Activated CD4-positive, alpha-beta T cell treated with anti-CD3 and anti-CD28 coated beads, Interleukin-2, amount 50 U/mL, for 1 hour (primary cell): Measurements from ENCODE around the gene E2F2.

ENCODE experiments used
- DNase-seq: peaks from one replicate; pipeline ENCODE4 v3.0.0-alpha.2; 2020

E2F2 gene

DNA sequence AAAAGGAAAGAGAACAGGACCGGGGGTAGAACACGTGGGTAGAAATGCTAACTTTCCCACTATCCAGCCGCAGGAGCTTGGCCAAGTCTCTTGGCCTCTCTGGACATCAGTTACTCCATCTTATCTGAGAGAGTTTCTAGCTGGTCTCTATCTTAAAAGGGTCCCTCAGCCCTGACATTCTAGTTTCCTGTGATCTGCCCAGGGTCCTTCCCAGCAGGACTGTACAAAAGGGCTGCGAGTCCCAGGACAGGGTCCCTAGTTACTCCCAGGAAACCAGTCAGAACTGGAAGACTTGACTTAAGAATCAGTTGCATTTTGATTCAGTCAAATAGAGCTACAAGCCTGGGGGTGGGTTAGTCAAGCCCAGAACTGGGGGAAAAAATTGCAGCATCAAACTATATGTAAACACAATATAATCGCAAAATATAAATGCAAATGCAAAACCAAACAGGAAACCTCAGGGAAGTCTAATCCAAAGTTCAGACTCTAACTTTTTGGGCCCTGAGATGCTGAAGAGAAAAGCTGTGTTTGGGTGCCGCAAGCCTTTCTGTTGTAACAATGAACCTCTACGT, 49.9 kb downstream of the E2F2 start:
- DNase-seq: no peak

DNA sequence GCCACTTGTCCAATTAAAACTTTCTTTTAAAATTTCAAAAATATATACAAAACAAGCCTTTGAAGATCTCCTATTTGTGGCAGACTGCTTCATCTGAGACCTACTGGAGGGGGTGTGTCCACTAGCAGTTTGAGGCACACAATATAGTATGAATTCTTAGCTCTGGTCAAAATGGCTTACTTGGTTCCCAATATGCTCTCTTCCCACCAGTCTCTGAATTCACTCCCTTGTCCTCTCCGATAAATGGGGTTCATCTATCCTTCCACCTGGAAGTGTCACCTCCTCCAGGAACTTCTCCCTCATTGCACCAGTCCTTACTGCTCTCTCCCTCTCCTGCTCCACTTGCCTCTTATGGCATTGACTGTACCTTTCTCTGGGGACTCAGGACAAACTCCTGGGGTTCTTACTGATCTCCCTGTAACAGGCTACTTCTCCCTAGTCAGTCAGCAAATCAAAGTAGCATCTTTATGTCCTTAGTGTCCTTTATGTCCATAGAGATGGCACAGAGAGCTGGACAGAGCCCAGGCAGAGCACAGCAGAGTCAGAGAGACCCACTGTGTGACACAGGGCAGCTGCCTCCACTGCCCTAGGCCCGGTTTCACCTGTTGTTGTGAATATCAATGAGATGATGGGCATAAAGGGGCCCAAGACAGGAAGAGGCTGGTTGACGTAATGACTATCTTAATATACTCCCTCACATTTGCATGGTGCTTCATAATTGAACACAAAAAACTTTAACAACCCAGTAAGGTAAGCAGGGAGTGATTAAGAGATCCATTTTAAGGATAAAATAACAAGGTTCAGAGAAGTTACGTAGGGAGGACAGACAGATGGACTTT, 50.6 kb downstream of the E2F2 start:
- DNase-seq: no peak

DNA sequence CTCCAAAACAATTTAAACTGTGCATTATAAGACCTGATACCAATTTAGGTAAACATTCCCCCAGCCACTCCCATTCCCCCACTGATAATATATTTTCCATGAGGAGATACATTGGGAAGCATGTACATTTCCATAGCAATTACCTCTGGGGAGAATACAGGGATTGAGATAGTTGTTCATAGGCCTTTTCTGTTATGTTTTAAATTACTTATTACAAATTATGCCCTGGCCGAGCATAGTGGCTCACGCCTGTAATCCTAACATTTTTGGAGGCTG, 51.4 kb downstream of the E2F2 start:
- no peak for DNase-seq

DNA sequence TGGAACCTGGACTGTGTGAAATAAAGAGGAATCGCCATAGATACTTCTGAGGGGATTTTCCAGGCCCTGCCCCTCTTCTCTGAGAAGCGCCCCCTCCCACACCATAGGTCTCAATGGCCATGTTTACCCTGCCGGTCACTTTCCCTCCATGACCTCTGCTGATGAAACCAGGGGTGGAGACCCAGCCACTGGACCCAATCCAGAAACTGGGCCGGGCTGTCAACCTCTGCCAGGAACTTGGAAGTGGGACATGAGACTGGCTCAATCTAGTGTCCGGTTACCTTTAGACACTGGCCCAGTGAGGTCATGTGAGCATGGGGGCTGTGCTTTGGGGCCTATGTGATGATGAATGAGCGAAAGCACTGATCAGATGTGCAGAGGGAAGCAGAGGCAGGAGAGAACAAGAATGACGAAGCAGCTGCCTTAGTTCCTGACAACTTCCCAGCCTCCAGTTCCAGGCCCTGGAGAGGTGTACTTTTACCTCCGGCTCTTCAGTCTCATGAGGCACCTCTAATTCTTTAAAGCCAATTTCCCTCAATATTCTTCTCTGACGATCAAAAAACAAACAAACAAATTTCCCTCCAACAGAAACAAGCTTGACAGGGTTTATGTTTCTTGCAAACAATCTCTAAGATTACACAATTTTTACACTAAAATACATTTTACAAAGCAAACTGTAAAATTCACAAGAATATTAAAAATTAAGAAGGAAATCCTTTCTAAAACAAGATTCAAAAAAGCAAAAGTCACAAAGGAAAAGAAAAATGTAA, 52.0 kb downstream of the E2F2 start:
- no peak for DNase-seq

DNA sequence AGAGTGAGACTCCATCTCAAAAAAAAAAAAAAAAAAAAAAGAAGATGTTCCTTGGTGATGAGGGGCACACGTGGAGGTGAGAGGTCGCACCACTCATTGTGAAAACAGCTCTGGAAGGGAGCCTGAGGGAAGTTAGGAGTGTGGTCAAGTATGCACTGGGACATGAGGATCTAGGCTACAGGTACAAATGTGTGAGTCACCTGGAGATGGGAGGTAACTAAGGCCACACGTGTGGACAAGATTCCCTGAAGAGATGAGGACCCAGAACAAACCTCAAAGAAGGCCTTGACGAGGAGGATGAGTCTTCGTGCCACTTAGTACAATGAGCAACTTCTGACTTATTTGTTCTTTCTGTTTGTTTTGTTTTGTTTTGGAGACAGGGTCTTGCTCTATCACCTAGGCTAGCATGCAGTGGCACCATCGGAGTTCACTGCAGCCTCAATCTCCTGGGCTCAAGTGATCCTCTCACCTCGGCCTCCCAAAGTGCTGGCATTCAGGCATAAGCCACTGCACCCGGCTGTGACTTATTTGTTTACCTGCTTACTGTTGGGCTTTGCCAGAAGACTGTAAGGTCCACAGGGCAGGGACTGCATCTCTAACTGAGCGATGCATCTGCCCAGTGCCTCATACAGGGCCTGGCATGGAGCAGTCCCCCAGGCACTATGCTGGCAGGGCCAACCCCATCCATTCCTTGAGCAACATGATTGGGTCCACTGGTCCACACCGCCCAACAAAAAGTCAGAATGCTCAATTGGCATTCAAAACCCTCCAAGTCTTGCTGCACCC, 53.5 kb downstream of the E2F2 start:
- no peak for DNase-seq

DNA sequence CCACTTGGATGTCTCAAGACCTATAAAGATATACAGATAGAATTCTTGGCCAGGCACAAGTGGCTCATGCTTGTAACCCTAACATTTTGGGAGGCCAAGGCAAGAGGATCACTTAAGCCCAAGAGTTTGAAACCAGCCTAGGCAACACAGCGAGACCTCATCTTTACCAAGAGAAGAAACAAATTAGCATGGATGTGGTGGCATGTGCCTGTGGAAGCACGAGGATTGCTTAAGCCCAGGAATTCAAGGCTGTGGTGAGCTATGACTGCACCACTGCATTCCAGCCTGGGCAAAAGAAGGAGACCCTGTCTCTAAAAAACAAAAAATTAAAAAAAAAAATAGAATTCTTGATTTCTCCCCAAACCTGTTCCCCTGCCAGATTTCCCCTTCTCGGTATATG, 55.4 kb downstream of the E2F2 start:
- no peak for DNase-seq

DNA sequence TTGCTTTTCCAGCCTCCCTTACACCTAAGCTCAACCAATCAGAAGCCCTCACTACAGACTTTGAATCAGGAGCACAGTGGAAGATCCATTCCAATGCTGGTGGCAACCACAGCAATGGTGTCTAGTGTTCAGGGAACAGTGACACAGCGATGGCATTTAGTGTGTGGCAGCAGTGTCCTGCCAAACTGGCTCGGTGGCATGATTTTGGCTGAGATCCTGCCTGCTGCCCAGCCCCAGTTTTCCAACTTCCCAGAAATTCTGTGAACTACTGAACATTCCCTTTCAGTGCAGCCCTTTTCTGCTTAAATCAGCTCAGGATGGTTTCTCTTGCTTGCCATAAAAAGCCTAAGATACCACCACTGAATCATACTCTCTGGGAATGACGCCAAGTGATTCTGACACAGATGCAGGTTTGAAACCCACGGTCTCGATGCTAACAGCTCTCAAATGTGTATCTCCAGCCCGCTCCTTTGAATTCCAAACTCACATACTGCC, 55.9 kb downstream of the E2F2 start:
- no peak for DNase-seq

DNA sequence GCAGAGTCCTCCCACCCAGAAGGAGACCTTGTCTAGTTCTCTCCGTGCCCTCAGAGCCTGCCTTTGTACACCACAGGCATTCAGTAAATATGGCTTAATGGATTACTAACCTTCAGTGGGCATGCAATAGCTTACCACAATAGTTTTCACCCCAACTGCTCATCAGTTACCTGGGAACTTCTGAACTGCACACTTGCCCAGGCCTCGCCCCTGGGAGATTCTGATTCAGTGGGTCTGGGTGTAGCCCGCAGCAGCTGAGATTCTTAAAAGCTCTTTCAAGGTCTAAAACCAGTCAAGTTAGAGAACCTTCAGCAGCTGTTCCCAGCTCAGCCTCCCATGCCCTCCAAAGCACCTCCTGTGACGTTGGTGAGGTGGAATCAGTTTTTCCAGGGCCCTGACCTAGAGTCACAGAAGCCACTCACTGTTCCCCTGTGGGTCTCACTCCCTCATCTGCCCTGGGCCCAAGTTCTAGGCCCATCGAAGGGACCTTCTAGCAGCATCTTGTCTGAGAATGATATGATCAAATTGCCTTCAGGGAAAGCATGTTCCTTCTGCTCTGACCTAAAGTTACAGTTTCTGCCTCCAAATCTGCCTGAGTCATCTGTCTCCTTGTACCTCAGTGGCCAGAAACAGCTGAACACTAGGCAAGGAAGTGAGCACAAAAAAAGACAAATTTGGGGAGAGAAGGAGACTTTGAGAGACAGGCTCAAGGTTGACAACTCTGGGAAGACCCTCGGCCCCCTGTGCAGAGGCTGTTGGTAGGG, 57.8 kb downstream of the E2F2 start:
- no peak for DNase-seq

DNA sequence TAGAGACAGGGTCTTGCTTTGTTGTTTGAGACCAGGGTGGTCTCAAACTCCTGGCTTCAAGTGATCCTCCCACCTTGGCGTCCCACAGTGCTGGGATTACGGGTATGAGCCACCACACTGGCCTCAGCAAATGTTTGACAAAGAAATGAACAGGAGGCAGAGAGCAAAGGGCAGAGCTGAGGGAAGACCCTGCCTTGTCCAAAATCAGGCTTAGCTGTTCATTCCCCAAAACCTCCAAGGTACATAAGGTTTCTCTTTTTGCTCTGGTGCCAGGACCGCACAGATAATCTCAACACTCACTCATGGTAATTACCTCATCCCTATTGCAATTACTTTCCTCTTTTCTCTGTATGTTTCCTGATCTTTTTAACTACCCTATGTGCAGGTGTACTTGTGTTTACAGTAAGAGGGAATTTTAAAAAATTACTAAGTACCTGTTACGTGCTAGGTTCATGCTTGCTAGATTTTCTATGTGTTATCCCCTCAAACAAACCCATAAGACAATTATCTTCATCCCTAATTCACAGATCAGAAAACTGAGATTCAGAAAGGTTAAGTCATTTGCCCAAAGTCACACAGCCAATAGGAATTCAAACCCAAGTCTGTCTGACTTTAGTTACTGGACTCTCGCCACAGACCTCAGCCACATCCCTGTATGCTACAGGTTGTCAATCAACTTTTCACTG, 58.5 kb downstream of the E2F2 start:
- no peak for DNase-seq

DNA sequence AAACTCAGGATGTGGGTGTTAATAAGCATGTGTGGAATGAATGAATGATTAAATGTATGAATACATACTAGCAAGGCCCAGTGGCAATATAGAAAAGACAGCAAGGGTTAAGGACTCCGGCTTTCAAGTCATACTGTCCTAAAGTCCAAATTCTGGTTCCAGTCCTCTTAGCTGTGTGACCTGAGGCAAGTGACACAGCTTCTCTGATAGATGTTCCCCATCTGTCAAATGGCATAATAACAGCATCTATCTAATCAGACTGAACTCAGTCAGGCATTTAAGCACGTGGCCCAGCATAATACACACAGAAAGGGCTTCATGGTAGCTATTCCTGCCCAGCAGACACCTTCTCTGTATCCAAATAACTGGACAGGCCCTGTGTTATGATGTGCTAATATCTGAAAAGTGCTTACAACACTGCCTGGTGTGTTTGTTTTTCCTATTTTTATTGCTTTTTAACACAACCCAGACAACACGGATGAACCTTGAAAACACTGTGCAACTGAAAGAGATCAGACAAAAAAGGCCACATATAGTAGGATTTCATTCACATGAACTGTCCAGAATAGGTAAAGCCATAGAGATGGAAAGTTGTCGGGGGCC, 59.5 kb downstream of the E2F2 start:
- DNase-seq: no peak

DNA sequence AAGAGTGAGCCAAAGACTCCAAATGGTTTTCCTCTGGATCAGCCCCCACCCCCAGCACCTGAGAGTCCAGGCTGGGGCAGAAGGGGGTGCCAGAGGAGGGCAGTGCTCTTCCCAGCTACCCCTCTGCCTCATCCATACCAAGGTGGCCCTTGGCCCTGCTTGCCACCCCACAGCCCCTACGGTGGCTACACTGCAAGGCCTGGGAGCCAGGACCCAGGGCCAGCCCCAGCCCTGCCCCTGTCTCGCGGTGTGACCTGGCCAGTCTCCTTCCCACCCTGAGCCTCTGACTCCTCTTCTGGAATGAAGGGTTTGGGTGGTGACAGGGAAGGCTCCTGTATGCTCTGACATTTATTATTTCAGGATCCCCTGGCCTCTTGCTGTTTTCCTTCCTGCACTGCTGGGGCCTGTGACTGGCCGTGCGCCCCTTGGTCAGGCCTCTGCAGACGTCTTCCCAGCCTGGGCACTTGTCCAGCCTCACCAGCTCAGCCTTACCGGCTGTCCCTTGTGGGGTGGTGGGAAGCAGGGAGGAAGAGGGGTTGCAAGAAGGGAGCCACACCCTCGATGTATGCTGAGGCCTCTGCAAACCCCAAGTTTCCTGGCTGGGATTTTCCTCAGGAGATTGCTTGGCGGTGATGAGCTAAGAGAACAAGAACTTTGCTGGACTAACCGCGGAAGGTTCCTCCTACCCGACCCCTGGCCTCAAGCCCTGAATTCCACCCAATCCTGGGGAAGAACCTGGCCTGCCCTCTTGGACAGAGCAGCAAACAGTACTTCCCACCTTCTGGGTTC, 60.6 kb downstream of the E2F2 start:
- DNase-seq: no peak

DNA sequence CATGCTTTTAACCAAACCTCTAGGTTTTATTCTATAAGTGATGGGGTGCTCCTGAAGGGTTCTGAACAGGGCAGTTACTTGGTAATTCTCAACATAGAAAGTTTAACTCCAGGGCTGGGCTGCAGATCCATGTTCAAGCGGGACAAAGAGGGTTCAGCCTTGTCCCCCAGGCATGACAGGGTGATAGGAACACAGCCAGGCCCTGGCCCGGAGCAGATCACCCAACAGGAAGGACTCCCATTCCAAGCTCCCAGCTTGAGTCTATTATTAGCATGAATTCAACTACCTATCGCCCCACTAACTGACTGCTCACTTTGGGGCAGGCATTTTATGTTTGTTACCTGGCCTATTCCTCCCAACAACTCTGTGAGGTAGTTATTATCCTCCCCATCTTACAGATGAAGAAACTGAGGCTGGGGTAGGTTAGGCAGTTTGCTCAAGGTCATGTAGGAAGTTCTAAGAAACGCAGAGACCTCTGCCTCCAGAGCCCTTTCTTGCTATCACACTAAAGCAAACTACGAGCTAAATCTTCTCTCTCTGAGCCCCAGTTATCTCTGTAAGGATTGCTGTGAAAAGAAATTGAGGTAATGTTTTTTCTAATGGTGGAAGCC, 61.6 kb downstream of the E2F2 start:
- DNase-seq: no peak

DNA sequence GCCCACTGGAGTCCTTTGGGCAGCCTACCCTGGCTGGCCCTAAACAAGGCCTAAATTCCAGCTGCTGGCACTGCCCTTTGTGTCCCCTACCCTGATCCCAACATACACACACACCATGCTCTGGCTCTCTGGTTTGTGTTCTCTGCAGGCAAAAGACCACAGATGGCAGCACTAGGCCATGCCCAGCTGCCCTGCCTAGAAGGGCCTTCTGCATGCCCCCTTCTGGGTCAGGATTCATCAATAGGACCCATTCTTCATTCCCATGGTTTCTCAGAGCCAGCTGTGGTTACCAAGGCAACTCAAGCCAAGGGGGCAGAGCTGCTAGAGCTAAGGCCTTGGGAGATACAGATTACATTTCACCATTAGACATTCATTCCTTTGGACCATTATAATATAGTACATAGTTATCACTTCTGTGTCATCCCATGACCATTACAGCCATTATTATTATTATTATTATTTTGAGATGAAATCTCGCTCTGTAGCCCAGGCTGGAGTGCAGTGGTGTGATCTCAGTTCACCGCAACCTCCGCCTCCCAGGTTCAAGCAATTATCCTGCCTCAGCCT, 64.5 kb downstream of the E2F2 start:
- no peak for DNase-seq

DNA sequence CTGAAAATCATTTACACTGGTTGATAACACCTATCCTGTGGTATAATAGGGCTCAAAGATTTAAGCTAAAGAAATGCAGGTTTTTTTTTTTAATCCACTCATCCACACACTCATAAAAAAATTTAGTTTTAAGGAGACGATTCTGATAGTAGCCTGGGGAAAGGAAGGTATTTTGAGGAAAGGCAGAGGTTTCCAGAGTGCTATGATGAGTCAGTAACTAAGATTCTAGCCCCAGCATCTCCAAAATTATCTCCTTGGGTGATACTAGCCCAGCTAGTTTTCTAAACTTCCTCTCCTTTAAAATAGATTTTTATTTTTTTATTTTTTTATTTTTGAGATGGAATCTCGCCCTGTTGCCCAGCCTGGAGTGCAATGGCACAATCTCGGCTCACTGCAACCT, 67.7 kb downstream of the E2F2 start:
- no peak for DNase-seq

DNA sequence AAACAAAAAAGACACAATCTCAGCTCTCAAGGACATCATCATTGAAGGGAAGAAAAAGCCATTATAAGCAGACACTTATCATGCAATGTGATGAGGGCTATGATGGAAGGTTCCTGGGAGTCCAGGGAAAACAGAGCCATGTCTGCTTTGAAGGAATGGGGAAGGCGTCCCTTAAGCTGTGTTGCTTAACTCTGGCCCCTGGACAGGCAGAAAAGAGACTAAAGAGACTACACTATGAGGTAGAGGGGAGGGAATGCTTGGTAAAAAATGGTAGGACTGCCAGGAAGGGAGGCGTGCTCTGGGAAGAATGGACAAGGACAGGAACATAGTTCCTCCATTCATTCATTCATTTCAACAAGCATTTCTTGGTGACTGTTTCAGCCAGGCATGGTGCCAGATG, 68.3 kb downstream of the E2F2 start:
- no peak for DNase-seq

DNA sequence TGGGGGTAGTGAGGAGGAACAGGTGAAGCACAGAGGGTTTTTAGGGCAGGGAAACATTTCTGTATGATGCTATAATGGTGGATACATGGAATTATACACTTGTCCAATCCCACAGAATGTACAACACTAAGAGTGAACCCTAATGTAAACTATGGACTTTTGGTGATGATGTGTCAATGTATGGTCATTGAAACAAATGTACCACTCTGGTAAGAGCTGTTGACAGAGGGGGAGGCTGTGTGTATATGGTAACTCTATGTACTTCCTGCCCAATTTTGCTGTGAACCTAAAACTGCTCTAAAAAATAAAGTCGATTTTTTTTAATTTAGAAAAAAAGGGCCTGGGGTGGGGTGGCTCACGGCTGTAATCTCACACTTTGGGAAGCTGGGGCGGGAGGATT, 70.0 kb downstream of the E2F2 start:
- DNase-seq: no peak

DNA sequence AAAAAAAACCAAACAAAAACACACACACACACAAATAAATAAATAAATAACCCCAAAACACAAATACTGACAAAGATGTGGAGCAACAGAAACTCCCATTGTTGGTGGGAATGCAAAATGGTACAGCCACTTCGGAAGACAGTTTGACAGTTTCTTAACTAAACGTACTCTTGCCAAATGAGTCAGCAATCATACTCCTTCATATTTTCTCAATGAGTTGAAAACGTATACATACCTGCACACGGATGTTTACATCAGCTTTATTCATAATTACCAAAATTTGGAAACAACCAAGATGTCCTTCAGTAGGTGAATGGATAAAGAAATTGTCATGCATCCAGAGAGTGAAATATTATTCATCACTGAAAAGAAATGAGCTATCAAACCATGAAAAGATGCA, 70.5 kb downstream of the E2F2 start:
- DNase-seq: no peak

DNA sequence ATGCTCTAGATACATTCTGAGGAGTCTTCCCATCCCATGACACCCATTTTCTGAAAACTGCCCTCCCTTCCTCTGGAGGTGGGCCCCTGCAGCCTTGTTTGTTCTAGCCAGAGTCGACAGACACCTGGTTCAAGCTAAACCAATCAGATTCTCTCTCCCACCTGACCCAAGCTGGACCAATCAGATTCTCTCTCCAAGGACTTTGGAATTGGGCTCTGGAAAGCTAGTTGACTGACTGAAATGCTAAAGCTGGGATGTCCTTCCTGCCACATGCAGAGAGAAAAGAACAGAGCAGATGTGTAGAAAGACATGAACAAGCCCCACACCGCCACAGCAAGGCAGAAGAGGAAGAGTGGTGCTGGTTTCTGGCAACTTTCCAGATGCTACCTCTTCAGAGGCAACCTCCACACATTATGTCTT, 71.7 kb downstream of the E2F2 start:
- no peak for DNase-seq
